Heart left ventricle (tissue), 16 donors: ENCODE measurements around the gene TNFAIP2. TPM values are rescaled to one million over a fixed set of nuclear protein-coding genes. Genes with fewer than 3 reads are reported as not detected.
"Not testable (repeated sequence)": the region's sequence is repeated elsewhere in the genome, so short reads cannot be mapped to it uniquely, and the experiment has no call there.

Experiments used
- ATAC-seq, 4 donors: fragments of 200-7000 bp; cut with Tn5 transposase; one replicate each; pipeline ENCODE4 v1.9.1; 2020 to 2022; ENCODE audit warnings: moderate library complexity in 4 of 4, mild to moderate bottlenecking in 3 of 4, moderate number of reproducible peaks in 1 of 4
- DNase-seq, 5 donors: peaks; one replicate each; pipeline ENCODE4 v3.0.0-alpha.2; 2020
- H3K27ac ChIP-seq, 12 donors: fragments of 200-600 bp; sonication (generic) in 4 of 12; one replicate each; pipeline versions ENCODE4 v1.5.0 to v1.8.0; 2016 to 2022; ENCODE audit warnings: mild to moderate bottlenecking in 2 of 12
- H3K27me3 ChIP-seq, 9 donors: fragments of 200-600 bp; sonication (generic) in 2 of 9; one replicate each; pipeline versions ENCODE4 v1.5.1 to v1.8.0; 2016 to 2022; ENCODE audit warnings: mild to moderate bottlenecking in 3 of 9
- H3K36me3 ChIP-seq, 9 donors: fragments of 200-600 bp; sonication (generic) in 2 of 9; one replicate each; pipeline versions ENCODE4 v1.5.0 to v1.8.0; 2018 to 2022; ENCODE audit warnings: mild to moderate bottlenecking in 2 of 9
- H3K4me1 ChIP-seq, 12 donors: fragments of 200-600 bp; sonication (generic) in 4 of 12; one replicate each; pipeline versions ENCODE4 v1.5.0 to v1.8.0; 2016 to 2022; ENCODE audit warnings: mild to moderate bottlenecking in 3 of 12
- H3K4me3 ChIP-seq, 12 donors: fragments of 200-600 bp; sonication (generic) in 4 of 12; one replicate each; pipeline versions ENCODE4 v1.5.0 to v1.8.0; 2017 to 2022; ENCODE audit warnings: mild to moderate bottlenecking in 9 of 12, moderate library complexity in 4 of 12
- H3K9me3 ChIP-seq, 12 donors: fragments of 200-600 bp; sonication (generic) in 4 of 12; one replicate each; pipeline versions ENCODE4 v1.5.0 to v1.8.0; 2016 to 2022; ENCODE audit warnings: mild to moderate bottlenecking in 1 of 12
- POLR2A ChIP-seq, 2 donors: fragments of 450-650 bp; IDR thresholded peaks; one replicate each; pipeline ENCODE4 v1.6.1; 2017; ENCODE audit warnings: antibody characterized with exemption in 2 of 2, mild to moderate bottlenecking in 2 of 2, moderate library complexity in 2 of 2
- WGBS, 4 donors: extraction: QIAGEN DNeasy Blood & Tissue Kit in 2 of 4; methylation state at CpG; one replicate each; pipeline versions ENCODE4 v1.1.5 to v1.1.7; 2013 to 2018; 5-methylcytosine and 5-hydroxymethylcytosine counted together
- intact Hi-C, 10 donors: fragments of 100-400 bp; cut with DNase I; formaldehyde crosslinking; loops; one replicate each; pipeline versions ENCODE4 v1.11.1 to v1.14.2; 2022
- polyA plus RNA-seq, 2 donors: library from polyadenylated mRNA; stranded (reverse); fragments of 200-250 nt; gene quantifications; one replicate each; pipeline ENCODE4 v1.2.3, GENCODE V29; 2013
- total RNA-seq, 9 donors: library from RNA; depleted of rRNA in 2 of 9; stranded (reverse); fragments of >200 nt in 2 of 9; fragmentation: NEBNext Ultra II Directional in 3 of 9; extraction: Animal tissue kit (Norgen Biotek cat#: 25700) in 3 of 9; gene quantifications; one replicate each; pipeline versions ENCODE4 v1.1.0 to v1.2.4, GENCODE V29; 2016 to 2023
- TF ChIP-seq, protein P1 (sequence below), 12 donors: fragments of 200-600 bp; sonication (generic) in 4 of 12; IDR thresholded peaks; one replicate each; pipeline versions ENCODE4 v1.5.0 to v1.8.0; 2018 to 2022; ENCODE audit warnings: antibody characterized with exemption in 12 of 12, mild to moderate bottlenecking in 5 of 12
- donor health status: ischemic (EF 13 %, LVEDD 7.1; RV severe dilation, severe dysfunction).
- donor health status: healthy with polysubstance abuse.
- donor health status: DM: no; HTN: yes; CAD: no.
- donor health status: DM: no; HTN: no; CAD: no.
- donor health status: ischemic (EF 25% LVEDD 6.9; RV normal size, moderate dysfunction).
- donor health status: ischemic (EF 25% LVEDD 5.7; RV mildly dilated, moderate dysfunction).
- donor health status: healthy.
- donor health status: DM: yes; HTN: yes; CAD: no.
- donor health status: ischemic (EF 35%, LVEDD 5.7; RV mildly dilated, moderate dysfunction).
- donor health status: nonischemic (EF 11% LVEDD 7.7; RV severe dilation, severe dysfunction).
- donor health status: DM: yes; HTN: yes; CAD: no.
- donor health status: PGD.
- donor health status: ischemic (EF 29% LVEDD 5.4; RV normal size, mild dysfunction).
- donor health status: nonischemic (EF 23%, LVEDD 6.1; RV moderate dilation, normal function).

The TNFAIP2 gene
- total and polyA plus RNA-seq, 11 donors: 22.0 to 253 (median 33.5) TPM

DNA sequence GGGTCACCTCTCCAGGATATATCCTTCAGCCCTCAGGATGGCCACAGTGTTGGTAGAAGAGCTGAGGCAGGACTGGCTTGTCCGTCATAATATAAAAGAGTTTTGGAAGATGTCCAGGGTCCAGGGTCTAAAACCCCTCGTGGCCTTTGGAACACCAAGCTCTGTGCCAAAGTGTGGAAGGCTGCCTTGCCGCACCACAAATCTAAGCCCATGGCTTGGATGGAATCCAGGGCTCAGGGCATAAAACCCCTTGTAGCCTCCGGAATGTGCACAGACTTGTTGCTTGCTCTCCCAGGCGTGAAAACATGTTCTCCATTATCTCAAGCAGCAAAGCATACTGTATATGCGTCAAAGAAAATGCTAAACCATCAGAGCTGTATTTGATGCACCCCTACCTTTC lies 46.7 kb downstream of the TNFAIP2 start:
- H3K36me3 ChIP-seq: no peaks in the 10 kb centered on the region
- TF ChIP-seq, protein P1, sequence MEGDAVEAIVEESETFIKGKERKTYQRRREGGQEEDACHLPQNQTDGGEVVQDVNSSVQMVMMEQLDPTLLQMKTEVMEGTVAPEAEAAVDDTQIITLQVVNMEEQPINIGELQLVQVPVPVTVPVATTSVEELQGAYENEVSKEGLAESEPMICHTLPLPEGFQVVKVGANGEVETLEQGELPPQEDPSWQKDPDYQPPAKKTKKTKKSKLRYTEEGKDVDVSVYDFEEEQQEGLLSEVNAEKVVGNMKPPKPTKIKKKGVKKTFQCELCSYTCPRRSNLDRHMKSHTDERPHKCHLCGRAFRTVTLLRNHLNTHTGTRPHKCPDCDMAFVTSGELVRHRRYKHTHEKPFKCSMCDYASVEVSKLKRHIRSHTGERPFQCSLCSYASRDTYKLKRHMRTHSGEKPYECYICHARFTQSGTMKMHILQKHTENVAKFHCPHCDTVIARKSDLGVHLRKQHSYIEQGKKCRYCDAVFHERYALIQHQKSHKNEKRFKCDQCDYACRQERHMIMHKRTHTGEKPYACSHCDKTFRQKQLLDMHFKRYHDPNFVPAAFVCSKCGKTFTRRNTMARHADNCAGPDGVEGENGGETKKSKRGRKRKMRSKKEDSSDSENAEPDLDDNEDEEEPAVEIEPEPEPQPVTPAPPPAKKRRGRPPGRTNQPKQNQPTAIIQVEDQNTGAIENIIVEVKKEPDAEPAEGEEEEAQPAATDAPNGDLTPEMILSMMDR (IDR thresholded peaks at IDR 0.05): no peak
- no peak for TF ChIP-seq POLR2A (IDR thresholded peaks at IDR 0.05)
- H3K27ac ChIP-seq: no peak overlapping the region
- ATAC-seq: no peak
- H3K4me3 ChIP-seq: no peak overlapping the region
- H3K27me3 ChIP-seq: no peaks in the 10 kb centered on the region
- intact Hi-C loops: no loop called here
- H3K4me1 ChIP-seq: peaks cover 0 to 8% (median 0%) of the 10 kb centered on the region in 12 donors
- no peak for DNase-seq
- 92 to 96% (median 94%) methylated on average over 6 of the region's 6 CpGs for WGBS, 4 donors
- peaks cover 0 to 60% (median 11%) of the 10 kb centered on the region in 12 donors for H3K9me3 ChIP-seq

DNA sequence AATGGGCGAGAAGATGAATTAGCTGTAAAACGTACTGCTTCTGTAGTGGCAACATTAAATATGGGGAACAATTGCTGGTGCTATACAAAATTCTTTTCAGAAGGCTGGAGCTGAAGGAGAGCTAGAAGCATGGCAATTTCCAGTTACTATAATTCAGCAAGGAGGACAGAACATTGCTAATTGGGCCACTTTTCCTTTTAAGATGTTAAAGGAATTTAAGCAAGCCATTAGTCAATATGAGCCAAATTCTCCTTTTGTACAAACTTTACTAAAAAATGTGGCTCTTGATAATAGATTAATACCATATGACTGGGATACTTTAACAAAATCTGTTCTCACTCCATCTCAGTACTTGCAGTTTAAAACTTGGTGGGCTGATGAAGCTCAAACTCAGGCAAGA lies 47.9 kb downstream of the TNFAIP2 start:
- H3K27ac ChIP-seq, DNase-seq, H3K36me3 ChIP-seq, H3K27me3 ChIP-seq, intact Hi-C loops, H3K4me1 ChIP-seq, H3K4me3 ChIP-seq, ATAC-seq: not testable (repeated sequence)
- WGBS, 4 donors: 69 to 81% (median 80%) methylated on average over 2 of the region's 2 CpGs
- H3K9me3 ChIP-seq: peaks cover 0 to 69% (median 11%) of the 10 kb centered on the region in 12 donors

DNA sequence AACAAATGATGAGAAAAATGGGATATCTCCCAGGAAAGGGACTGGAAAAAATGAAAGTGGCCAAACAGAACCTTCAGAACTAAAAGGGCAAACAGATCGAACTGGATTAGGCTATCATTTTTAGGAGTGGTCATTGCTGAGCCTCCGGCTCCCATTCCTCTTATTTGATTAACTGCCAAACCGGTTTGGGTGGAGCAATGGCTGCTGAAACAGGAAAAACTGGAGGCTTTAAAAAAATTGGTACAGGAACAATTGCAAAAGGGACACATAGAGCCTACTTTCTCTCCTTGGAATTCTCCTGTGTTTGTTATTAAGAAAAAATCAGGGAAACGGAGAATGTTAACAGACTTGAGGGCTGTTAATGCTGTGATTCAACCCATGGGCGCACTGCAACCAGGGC lies 49.7 kb downstream of the TNFAIP2 start:
- no peak overlapping the region for H3K4me3 ChIP-seq
- TF ChIP-seq POLR2A (IDR thresholded peaks at IDR 0.05): no peak
- TF ChIP-seq, protein P1 (IDR thresholded peaks at IDR 0.05): no peak
- WGBS, 4 donors: 57 to 65% (median 64%) methylated on average over 5 of the region's 5 CpGs
- H3K9me3 ChIP-seq: peaks cover 0 to 65% (median 11%) of the 10 kb centered on the region in 12 donors
- intact Hi-C loops: no loop called here
- no peak for ATAC-seq
- H3K27ac ChIP-seq: no peak overlapping the region
- DNase-seq: no peak
- no peaks in the 10 kb centered on the region for H3K36me3 ChIP-seq
- H3K4me1 ChIP-seq: peaks cover 0 to 8% (median 0%) of the 10 kb centered on the region in 12 donors
- H3K27me3 ChIP-seq: no peaks in the 10 kb centered on the region

DNA sequence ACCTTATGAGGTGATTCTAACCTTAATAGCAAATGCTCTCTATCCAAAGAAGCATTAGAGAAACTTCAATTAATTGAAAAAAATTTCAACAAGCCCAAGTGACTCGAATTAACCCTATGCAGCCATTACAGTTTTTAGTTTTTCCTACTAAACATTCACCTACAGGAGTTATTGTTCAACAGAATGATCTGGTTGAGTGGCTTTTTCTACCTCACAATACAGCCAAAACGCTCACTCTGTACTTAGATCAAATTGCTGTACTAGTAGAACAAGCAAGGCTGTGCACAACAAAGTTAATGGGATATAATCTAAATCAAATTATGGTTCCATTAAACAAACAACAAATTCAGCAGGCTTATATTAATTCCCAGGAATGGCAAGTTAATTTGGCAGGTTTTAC lies 50.6 kb downstream of the TNFAIP2 start:
- DNase-seq, H3K27me3 ChIP-seq, intact Hi-C loops, H3K4me3 ChIP-seq, ATAC-seq, H3K36me3 ChIP-seq, H3K4me1 ChIP-seq, H3K27ac ChIP-seq: not testable (repeated sequence)
- peaks cover 0 to 59% (median 10%) of the 10 kb centered on the region in 12 donors for H3K9me3 ChIP-seq
- 43 to 53% (median 48%) methylated on average over 2 of the region's 2 CpGs for WGBS, 4 donors

DNA sequence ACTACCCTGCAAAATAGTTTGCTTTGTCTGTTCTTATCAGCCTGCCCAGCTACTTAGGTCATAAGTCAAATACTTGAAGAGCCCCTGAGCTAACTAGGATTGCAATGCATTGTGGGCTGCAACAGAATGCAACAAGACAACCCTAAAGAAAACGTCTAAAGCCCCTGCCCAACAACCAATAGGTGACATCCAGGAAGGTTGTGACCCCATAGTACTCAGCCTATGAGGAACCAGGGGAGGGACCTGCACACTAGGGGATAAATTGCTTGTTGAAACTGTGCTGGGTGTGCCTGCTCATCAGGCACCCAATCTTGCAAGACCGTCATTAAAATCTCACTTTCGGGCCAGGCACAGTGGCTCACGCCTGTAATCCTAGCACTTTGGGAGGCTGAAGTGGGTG lies 52.9 kb downstream of the TNFAIP2 start:
- H3K27me3 ChIP-seq, H3K4me3 ChIP-seq, DNase-seq, H3K27ac ChIP-seq, ATAC-seq, H3K36me3 ChIP-seq, H3K4me1 ChIP-seq: not testable (repeated sequence)
- peaks cover 0 to 36% (median 5%) of the 10 kb centered on the region in 12 donors for H3K9me3 ChIP-seq
- intact Hi-C loops: loop anchor here in 1 of 10 donors (5.0 kb wide), 1 partner anchor 61 kb away; no protein-coding TSS in a partner anchor
- 74 to 79% (median 77%) methylated on average over 4 of the region's 4 CpGs for WGBS, 4 donors

DNA sequence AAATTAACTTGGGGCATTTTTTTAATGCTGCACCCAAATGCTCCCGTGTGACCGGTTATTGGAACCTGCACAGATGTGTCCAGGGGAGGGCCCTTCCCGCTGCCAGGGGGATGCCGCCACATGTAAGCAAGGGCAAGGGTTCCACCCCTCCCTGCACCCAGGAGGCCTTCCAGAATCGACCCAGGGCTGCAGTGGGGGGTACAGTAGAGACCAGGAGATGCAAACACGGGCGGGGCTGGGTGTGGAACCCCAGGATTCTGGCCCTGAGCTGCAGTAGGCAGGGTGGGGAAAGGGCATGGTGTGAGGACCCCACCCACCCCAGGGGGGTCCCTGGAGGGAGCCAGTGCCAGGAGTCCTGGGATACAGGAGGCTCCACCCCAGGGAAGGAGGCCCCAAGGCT lies 54.1 kb downstream of the TNFAIP2 start:
- no peak overlapping the region for H3K4me3 ChIP-seq
- no peak for DNase-seq
- no peak overlapping the region for H3K27ac ChIP-seq
- peaks cover 0 to 35% (median 5%) of the 10 kb centered on the region in 12 donors for H3K9me3 ChIP-seq
- H3K36me3 ChIP-seq: no peaks in the 10 kb centered on the region
- ATAC-seq: no peak
- no peaks in the 10 kb centered on the region for H3K27me3 ChIP-seq
- TF ChIP-seq POLR2A (IDR thresholded peaks at IDR 0.05): no peak
- TF ChIP-seq, protein P1 (IDR thresholded peaks at IDR 0.05): no peak
- intact Hi-C loops: loop anchor here in 1 of 10 donors (5.0 kb wide), 1 partner anchor 60 kb away; no protein-coding TSS in a partner anchor
- WGBS, 4 donors: 75 to 90% (median 86%) methylated on average over 5 to 7 of the region's 7 CpGs
- peaks cover 0 to 8% (median 0%) of the 10 kb centered on the region in 12 donors for H3K4me1 ChIP-seq
